IPS DF 6.9 (cell line): ENCODE measurements around the gene IGFL4.
A peak's percentile ranks its signal among the peaks of the same experiment; 100 is the strongest.

Experiments
- DNase-seq: peaks from one replicate; pipeline ENCODE4 v3.0.0-alpha.2; 2013; ENCODE audit warnings: low read depth, low spot score
- H3K27ac ChIP-seq: one replicate; pipeline ENCODE4 v1.5.1; 2013; ENCODE audit warnings: low read length, control low read depth
- H3K27me3 ChIP-seq: 2 replicates; pipeline ENCODE4 v1.6.1; 2013; ENCODE audit warnings: mild to moderate bottlenecking, low read length; ENCODE audit not compliant: control insufficient read depth, insufficient read depth
- H3K36me3 ChIP-seq: 2 replicates; pipeline ENCODE4 v1.6.1; 2013; ENCODE audit warnings: low read length; ENCODE audit not compliant: control insufficient read depth, insufficient read depth
- H3K4me1 ChIP-seq: 2 replicates; pipeline ENCODE4 v1.6.1; 2013; ENCODE audit warnings: low read length; ENCODE audit not compliant: control insufficient read depth, insufficient read depth
- H3K4me3 ChIP-seq: 2 replicates; pipeline ENCODE4 v1.5.1; 2013; ENCODE audit warnings: mild to moderate bottlenecking, low read length
- H3K9me3 ChIP-seq: 2 replicates; pipeline ENCODE4 v1.6.1; 2013; ENCODE audit warnings: low read length, inconsistent platforms; ENCODE audit not compliant: control insufficient read depth, insufficient read depth
- WGBS: extraction: QIAGEN DNeasy Blood & Tissue Kit; methylation state at CpG from one replicate; pipeline ENCODE4 v1.1.7; 2013; ENCODE audit warnings: mixed read lengths, missing lambda C conversion rate; ENCODE audit not compliant: insufficient read length, insufficient coverage; 5-methylcytosine and 5-hydroxymethylcytosine counted together

Gene IGFL4

GRCh38 chr19:46014941-46015686 is 25.7 kb downstream of the IGFL4 start:
- H3K27ac ChIP-seq, result no peak overlapping the region
- DNase-seq, result no peak

GRCh38 chr19:46014534-46014933 is 26.3 kb downstream of the IGFL4 start:
- Histone ChIP-seq H3K9me3 (no peaks in the 10 kb centered on the region), H3K27me3 (peaks cover 7% of the 10 kb centered on the region; the same call in 1 of the 2 replicates), H3K4me1 (peaks cover 4% of the 10 kb centered on the region; the same call in 1 of the 2 replicates), H3K27ac (no peak overlapping the region), H3K4me3 (peak overlapping the region; percentile 48; the same call in 1 of the 2 replicates), H3K36me3 (0 out of 2 replicates have a peak, but pooled peaks cover 2% of the 10 kb centered on the region)
- no peak for DNase-seq
- WGBS, result no CpG with 5 or more reads among the region's 8 CpGs

More at GRCh38 chr19:46014941-46015686, 25.7 kb downstream of the IGFL4 start:
- no CpG with 5 or more reads among the region's 74 CpGs for WGBS
- H3K4me3 ChIP-seq, result peak overlapping the region; percentile 48; the same call in 1 of the 2 replicates
- 0 out of 2 replicates have a peak, but pooled peaks cover 2% of the 10 kb centered on the region for H3K36me3 ChIP-seq
- H3K27me3 ChIP-seq, result peaks cover 7% of the 10 kb centered on the region; the same call in 1 of the 2 replicates
- H3K4me1 ChIP-seq, result peaks cover 4% of the 10 kb centered on the region; the same call in 1 of the 2 replicates
- H3K9me3 ChIP-seq, result no peaks in the 10 kb centered on the region

GRCh38 chr19:46009530-46010510 is 31.0 kb downstream of the IGFL4 start:
- no peak overlapping the region for H3K4me3 ChIP-seq

GRCh38 chr19:46006411-46006810 is 34.4 kb downstream of the IGFL4 start:
- H3K36me3 ChIP-seq, result peaks cover 7% of the 10 kb centered on the region; the same call in 1 of the 2 replicates
- no peak overlapping the region for H3K27ac ChIP-seq
- DNase-seq, result no peak
- no peak overlapping the region for H3K4me3 ChIP-seq
- H3K27me3 ChIP-seq, result no peaks in the 10 kb centered on the region
- no CpG with 5 or more reads among the region's 13 CpGs for WGBS
- H3K4me1 ChIP-seq, result no peaks in the 10 kb centered on the region; the same call in 1 of the 2 replicates
- no peaks in the 10 kb centered on the region for H3K9me3 ChIP-seq

More at GRCh38 chr19:46009530-46010510, 31.0 kb downstream of the IGFL4 start:
- DNase-seq, result no peak
- H3K27ac ChIP-seq, result no peak overlapping the region
- H3K36me3 ChIP-seq, result 0 out of 2 replicates have a peak, but pooled peaks cover 2% of the 10 kb centered on the region
- H3K4me1 ChIP-seq, result peaks cover 2% of the 10 kb centered on the region; the same call in 1 of the 2 replicates
- no peaks in the 10 kb centered on the region for H3K27me3 ChIP-seq
- H3K9me3 ChIP-seq, result no peaks in the 10 kb centered on the region
- WGBS, result no CpG with 5 or more reads among the region's 28 CpGs

- Histone ChIP-seq H3K9me3 (no peaks in the 10 kb centered on the region), H3K27me3 (no peaks in the 10 kb centered on the region), H3K4me1 (peaks cover 2% of the 10 kb centered on the region)
Measured at GRCh38 chr19:46002678-46003275, 38.0 kb downstream of the IGFL4 start.

GRCh38 chr19:46000491-46001246 is 40.1 kb downstream of the IGFL4 start:
- Histone ChIP-seq H3K27me3 (no peaks in the 10 kb centered on the region), H3K4me3 (peak overlapping the region; percentile 51; the same call in 1 of the 2 replicates), H3K9me3 (no peaks in the 10 kb centered on the region), H3K27ac (no peak overlapping the region), H3K36me3 (peaks cover 5% of the 10 kb centered on the region; the same call in 1 of the 2 replicates), H3K4me1 (peaks cover 4% of the 10 kb centered on the region)
- no CpG with 5 or more reads among the region's 34 CpGs for WGBS
- no peak for DNase-seq

More at GRCh38 chr19:46002678-46003275, 38.0 kb downstream of the IGFL4 start:
- no peak overlapping the region for H3K4me3 ChIP-seq
- no peak overlapping the region for H3K27ac ChIP-seq
- no CpG with 5 or more reads among the region's 15 CpGs for WGBS
- peaks cover 7% of the 10 kb centered on the region; the same call in 1 of the 2 replicates for H3K36me3 ChIP-seq
- no peak for DNase-seq

GRCh38 chr19:45999653-46000121 is 41.1 kb downstream of the IGFL4 start:
- no peaks in the 10 kb centered on the region for H3K9me3 ChIP-seq
- WGBS, result no CpG with 5 or more reads among the region's 14 CpGs
- H3K36me3 ChIP-seq, result peaks cover 5% of the 10 kb centered on the region; the same call in 1 of the 2 replicates
- H3K4me3 ChIP-seq, result peak overlapping the region; percentile 51; the same call in 1 of the 2 replicates
- no peak overlapping the region for H3K27ac ChIP-seq
- DNase-seq, result no peak
- peaks cover 4% of the 10 kb centered on the region for H3K4me1 ChIP-seq
- H3K27me3 ChIP-seq, result no peaks in the 10 kb centered on the region

GRCh38 chr19:45998834-45999233 is 42.0 kb downstream of the IGFL4 start:
- no peak overlapping the region for H3K27ac ChIP-seq
- H3K4me3 ChIP-seq, result no peak overlapping the region
- H3K9me3 ChIP-seq, result no peaks in the 10 kb centered on the region
- no CpG with 5 or more reads among the region's 4 CpGs for WGBS
- peaks cover 5% of the 10 kb centered on the region; the same call in 1 of the 2 replicates for H3K36me3 ChIP-seq
- peaks cover 4% of the 10 kb centered on the region for H3K4me1 ChIP-seq
- no peak for DNase-seq
- H3K27me3 ChIP-seq, result no peaks in the 10 kb centered on the region

GRCh38 chr19:45996933-45997332 is 43.9 kb downstream of the IGFL4 start:
- H3K27me3 ChIP-seq, result no peaks in the 10 kb centered on the region
- H3K27ac ChIP-seq, result no peak overlapping the region
- H3K4me3 ChIP-seq, result no peak overlapping the region
- DNase-seq, result no peak
- no peaks in the 10 kb centered on the region for H3K9me3 ChIP-seq
- no peaks in the 10 kb centered on the region for H3K36me3 ChIP-seq
- WGBS, result no CpG with 5 or more reads among the region's 8 CpGs
- peaks cover 4% of the 10 kb centered on the region; the same call in 1 of the 2 replicates for H3K4me1 ChIP-seq
